ENCODE data around the gene BCL6.

DNA sequence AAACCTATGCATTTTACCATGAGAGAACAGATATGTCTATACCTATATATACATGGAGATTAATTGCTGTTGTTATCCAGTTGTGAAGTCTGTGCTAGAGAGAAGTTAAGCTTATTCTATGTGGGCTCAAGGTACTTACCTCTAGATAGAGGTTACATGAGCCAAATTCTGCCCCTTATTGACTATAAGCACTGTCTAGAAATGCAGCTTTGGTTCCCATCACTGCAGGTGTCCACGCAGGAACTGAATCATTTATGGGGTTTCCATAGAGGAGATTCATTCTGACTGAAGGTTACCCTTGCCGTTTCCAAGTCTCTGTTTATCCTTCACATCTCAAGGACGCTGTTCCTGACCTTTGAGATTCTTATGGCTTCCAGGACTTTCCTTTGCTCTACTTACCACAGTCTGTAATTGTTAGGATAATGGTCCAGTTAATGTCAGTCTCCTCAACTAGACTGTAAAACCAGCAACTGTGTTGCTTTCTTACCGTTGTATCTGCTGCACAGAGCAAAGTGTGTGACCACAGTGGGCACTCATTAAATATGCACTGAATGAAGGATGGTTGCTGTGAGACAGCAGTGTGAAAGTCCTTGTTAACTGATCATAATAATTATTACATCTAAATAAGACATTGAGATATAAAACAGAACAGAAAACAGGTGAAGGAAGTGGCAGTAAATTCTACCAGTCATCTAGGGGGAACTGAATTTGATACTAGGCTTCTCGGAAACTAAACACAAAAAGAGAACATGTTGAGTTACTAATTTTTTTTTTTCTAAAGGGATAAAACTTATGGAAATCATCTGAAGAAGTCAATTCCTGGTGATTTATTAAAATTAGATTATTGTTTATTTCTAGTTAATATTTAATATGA is 44.0 kb upstream of the BCL6 start:
- no peak for TF ChIP-seq POLR2AphosphoS5 (IDR thresholded peaks at IDR 0.05; ENCODE audit: borderline replicate concordance, low read depth, low read length)
- no peak for TF ChIP-seq EZH2 (IDR thresholded peaks at IDR 0.05)

Measured in SK-N-MC (cell line).